ENCODE results near the gene ZNF330. TPM values are rescaled to one million over a fixed set of nuclear protein-coding genes. Genes with fewer than 3 reads are reported as not detected.

The ZNF330 gene
- total RNA-seq, 1 donor from 2014 or later = 43.7 TPM

DNA sequence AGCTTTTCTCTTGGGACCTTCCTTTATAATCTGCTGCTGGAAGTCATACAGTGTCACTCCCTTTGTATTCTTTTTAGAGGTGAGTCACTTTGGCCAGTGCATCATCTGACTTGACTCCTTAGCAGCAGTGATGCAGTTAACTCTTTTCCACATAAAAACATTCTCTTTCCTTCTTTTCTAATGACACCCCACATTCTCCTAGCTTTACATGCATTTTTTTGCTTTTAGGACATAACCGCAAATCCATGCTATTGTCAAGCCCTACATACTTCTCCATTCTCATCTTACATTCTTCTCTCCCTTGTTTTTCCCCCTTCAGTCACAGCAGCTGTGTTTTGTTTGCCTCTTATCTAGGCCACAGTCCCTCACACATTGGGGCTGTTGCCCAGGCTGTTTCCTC lies 55.1 kb downstream of the ZNF330 start:
- Histone ChIP-seq H3K36me3 (no peaks in the 10 kb centered on the region), H3K27me3 (ENCODE audit: low read depth) (no peaks in the 10 kb centered on the region), H3K4me1 (no peaks in the 10 kb centered on the region), H3K27ac (no peak overlapping the region), H3K4me3 (no peak overlapping the region), H3K9me3 (no peaks in the 10 kb centered on the region)
- no peak for ATAC-seq
- intact Hi-C loops (cut with DNase I) = no loop called here
- no peak for DNase-seq
- TF ChIP-seq, protein P1, sequence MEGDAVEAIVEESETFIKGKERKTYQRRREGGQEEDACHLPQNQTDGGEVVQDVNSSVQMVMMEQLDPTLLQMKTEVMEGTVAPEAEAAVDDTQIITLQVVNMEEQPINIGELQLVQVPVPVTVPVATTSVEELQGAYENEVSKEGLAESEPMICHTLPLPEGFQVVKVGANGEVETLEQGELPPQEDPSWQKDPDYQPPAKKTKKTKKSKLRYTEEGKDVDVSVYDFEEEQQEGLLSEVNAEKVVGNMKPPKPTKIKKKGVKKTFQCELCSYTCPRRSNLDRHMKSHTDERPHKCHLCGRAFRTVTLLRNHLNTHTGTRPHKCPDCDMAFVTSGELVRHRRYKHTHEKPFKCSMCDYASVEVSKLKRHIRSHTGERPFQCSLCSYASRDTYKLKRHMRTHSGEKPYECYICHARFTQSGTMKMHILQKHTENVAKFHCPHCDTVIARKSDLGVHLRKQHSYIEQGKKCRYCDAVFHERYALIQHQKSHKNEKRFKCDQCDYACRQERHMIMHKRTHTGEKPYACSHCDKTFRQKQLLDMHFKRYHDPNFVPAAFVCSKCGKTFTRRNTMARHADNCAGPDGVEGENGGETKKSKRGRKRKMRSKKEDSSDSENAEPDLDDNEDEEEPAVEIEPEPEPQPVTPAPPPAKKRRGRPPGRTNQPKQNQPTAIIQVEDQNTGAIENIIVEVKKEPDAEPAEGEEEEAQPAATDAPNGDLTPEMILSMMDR (IDR thresholded peaks at IDR 0.05) = no peak

DNA sequence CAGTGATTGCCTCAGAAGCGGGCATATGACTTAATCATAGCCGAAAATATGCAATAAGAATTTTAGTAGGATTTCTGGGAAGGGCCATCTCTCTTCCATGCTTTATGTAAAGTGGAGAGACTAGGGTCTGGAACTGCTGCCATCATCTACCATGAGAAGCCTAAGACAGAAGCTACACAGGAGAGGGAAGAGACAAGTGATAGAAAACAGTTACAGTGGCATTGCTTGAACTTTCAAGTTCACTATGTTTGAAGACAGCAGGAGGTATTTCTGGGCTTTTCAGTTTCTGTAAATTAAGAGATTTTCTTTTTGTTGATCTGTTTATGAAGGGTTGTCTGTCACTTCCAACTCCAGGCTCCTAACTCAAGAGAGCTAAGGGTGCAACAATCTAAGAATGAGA lies 62.5 kb downstream of the ZNF330 start:
- intact Hi-C loops (cut with DNase I) = no loop called here
- Histone ChIP-seq H3K27me3 (ENCODE audit: low read depth) (no peaks in the 10 kb centered on the region), H3K9me3 (no peaks in the 10 kb centered on the region), H3K36me3 (no peaks in the 10 kb centered on the region), H3K4me1 (no peaks in the 10 kb centered on the region), H3K27ac (no peak overlapping the region), H3K4me3 (no peak overlapping the region)
- TF ChIP-seq, protein P1 (IDR thresholded peaks at IDR 0.05) = no peak
- DNase-seq = no peak
- no peak for ATAC-seq

DNA sequence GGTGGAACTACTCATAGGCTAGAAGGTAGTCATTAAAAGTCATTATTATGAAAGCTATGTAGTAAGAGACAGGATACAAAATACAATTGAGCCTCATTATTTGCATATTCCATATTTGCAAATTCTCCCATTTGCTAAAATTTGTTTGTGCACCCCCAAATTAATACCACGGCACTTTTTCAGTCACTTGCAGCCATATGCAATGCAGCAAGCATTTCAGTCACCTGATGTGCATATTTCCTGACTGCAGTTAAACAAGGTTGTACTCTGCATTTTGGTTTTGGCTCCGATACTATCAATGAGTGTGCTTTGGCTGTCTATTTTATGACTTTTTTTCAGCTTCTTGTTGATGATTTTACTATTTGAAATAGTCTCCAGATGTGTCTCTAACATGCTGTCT lies 62.9 kb downstream of the ZNF330 start:
- Histone ChIP-seq H3K4me1 (no peaks in the 10 kb centered on the region), H3K9me3 (no peaks in the 10 kb centered on the region), H3K36me3 (no peaks in the 10 kb centered on the region), H3K27me3 (ENCODE audit: low read depth) (no peaks in the 10 kb centered on the region), H3K4me3 (no peak overlapping the region), H3K27ac (no peak overlapping the region)
- TF ChIP-seq, protein P1 (IDR thresholded peaks at IDR 0.05) = no peak
- intact Hi-C loops (cut with DNase I) = no loop called here
- ATAC-seq (no peak), DNase-seq (no peak)

Other genes starting within 250 kb of the ZNF330 start
- gene RNF150, start 87.4 kb upstream of the ZNF330 start, total RNA-seq = 3.3 TPM